ENCODE data around the gene TSHZ2.
A peak's percentile ranks its signal among the peaks of the same experiment; 100 is the strongest.

Gene TSHZ2

DNA sequence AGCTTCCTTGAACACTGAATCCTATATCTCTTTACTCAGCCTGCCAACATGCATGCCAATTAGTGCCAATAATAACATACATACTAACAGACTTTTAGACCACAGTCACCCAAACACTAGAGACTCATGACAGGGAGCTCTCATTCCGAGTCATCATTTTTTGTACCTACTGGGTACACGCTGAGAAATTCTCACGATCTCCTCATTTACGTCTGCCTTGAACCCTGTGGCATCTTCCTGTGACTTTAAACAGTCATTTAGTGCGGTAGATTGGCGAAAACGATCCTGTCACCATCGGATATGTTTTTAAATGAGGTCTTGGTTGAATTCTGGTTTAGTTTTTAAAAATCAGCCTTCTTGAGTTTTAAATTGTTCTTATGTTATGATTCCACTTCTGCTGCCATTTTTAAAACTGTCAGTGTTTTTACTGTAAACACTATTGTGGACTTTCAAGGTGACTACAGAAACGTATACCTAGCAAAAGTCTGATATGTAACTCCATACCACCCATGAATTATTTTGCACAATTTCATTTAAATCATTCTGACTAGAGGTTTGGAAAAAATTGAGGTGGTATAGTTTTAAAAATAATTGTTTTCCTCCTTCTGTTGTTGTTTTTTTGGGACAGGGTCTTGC lies 275.4 kb downstream of the TSHZ2 start:
- DNase-seq (ENCODE audit: low spot score) = no peak

DNA sequence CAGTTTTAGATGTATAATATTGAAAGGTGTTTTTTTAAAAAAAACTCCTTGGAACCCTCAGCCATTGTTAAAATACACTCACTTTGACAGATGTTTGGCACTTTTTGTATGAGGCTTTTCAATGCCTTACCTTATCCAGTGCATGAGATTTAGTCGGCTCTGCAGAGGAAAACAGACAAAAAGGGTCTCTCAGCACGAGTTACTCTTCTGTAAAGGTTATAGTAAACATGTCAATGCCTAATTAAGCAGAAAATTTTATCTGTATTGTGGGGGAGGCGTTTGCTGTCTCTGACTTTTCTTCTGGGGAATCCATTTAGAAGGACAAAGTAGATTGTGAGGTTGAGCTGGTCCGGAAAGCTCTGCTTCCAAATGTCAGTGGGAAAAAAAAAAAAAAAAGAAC lies 278.3 kb downstream of the TSHZ2 start:
- DNase-seq (ENCODE audit: low spot score) = no peak

DNA sequence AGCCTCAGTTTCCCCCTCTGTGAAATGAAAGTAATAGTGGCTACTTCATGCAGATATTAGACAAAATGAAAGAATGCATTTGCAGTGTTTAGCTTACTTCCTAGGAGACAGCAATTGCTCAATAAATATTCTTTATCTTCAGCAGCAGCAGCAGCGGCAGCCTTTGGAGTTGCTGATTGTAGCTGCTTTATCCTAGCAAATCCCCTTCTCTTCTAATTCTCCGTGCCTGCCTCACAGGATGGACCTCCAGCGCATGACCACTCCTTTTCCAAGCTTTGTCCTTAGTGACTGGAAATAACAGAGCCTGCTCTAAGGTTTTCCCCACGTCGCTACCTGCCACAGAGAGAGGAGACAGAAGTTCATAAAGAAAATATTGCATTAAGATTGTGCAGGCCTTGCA lies 279.8 kb downstream of the TSHZ2 start:
- DNase-seq (ENCODE audit: low spot score) = no peak

DNA sequence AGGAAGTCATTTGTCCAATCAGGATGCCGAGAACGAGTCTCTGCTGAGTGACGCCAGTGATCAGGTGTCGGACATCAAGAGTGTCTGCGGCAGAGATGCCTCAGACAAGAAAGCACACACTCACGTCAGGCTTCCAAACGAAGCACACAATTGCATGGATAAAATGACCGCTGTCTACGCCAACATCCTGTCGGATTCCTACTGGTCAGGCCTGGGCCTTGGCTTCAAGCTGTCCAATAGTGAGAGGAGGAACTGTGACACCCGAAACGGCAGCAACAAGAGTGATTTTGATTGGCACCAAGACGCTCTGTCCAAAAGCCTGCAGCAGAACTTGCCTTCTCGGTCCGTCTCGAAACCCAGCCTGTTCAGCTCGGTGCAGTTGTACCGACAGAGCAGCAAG lies 281.5 kb downstream of the TSHZ2 start:
- no peak for DNase-seq (ENCODE audit: low spot score)

DNA sequence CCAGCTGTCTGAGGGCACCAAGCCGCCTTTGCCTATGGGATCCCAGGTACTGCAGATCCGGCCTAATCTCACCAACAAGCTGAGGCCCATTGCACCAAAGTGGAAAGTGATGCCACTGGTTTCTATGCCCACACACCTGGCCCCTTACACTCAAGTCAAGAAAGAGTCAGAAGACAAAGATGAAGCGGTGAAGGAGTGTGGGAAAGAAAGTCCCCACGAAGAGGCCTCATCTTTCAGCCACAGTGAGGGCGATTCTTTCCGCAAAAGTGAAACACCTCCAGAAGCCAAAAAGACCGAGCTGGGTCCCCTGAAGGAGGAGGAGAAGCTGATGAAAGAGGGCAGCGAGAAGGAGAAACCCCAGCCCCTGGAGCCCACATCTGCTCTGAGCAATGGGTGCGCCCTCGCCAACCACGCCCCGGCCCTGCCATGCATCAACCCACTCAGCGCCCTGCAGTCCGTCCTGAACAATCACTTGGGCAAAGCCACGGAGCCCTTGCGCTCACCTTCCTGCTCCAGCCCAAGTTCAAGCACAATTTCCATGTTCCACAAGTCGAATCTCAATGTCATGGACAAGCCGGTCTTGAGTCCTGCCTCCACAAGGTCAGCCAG lies 283.0 kb downstream of the TSHZ2 start:
- no peak for DNase-seq (ENCODE audit: low spot score)

DNA sequence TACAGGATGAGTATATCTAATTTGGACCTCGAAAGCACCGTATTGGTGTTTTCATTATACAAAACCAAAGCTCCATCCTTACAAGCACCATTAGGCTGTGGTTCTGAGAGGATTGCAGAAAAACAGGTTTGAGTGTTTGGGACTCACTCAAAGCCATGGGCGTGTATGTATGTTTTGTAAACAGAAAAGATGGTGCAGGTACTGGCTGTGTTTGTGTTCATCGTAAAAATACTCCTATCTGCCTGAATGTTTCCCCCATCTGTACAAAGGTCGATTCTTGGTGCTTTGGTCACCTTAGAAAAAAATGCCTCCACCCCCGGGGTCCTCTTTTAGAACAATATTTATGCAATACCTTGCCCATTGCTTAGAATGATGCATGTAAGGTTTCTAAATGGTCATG lies 286.6 kb downstream of the TSHZ2 start:
- no peak for DNase-seq (ENCODE audit: low spot score)

DNA sequence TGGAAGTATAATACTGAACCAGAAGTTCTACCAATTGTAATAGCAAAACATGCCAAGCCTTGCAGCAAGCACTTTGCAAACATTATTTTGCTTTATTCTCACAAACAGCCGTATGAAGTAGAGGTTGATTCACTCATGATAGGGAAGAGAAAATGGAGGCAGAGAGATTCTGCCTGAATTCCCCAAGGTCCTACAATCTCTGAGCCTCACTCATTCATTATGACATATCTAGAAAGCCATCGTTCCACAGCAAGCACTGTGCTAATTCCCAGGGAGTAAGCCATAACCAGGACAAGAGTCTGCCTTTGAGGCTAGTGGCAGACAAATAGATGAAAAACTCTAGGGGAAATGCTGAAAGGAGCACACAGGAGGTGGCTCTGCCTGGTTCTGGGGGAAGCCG lies 288.0 kb downstream of the TSHZ2 start:
- no peak for DNase-seq (ENCODE audit: low spot score)

DNA sequence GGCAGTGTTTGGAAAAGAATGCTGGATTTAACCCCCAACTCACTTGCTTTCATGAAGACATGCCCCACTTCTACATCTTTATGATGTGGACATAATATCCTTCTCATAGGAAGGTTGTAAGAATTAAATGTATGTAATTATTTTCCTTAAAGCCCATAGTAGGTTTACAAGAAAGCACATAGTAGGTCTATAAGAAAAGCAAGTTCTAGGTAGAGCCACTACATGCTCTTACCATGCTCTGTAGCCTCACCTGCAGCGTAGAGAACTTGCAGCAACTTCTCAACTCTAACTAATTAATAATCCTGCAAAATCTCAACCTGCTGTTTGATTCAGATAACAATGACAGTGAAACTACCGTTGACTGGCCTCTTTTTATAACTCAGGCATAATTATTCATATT lies 288.4 kb downstream of the TSHZ2 start:
- no peak for DNase-seq (ENCODE audit: low spot score)

DNA sequence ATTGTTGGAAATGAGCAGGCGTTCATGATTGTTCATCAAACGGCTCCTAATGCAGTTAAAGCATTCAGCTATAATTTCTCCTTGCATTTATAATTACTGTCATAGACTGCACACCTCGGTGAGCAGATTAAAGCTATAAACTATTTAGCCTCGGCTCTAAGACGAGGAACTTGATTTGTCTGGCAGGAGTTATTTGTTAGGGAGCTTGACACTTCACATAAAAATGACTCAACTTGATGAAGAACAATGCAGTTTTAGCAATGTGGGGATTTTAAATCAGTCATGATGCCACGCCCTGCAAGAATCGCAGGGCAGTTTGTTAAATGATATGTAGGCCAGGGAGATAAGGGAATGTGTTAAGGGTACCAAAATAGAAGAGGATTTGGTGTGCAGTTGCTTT lies 290.2 kb downstream of the TSHZ2 start:
- DNase-seq (ENCODE audit: low spot score) = no peak

DNA sequence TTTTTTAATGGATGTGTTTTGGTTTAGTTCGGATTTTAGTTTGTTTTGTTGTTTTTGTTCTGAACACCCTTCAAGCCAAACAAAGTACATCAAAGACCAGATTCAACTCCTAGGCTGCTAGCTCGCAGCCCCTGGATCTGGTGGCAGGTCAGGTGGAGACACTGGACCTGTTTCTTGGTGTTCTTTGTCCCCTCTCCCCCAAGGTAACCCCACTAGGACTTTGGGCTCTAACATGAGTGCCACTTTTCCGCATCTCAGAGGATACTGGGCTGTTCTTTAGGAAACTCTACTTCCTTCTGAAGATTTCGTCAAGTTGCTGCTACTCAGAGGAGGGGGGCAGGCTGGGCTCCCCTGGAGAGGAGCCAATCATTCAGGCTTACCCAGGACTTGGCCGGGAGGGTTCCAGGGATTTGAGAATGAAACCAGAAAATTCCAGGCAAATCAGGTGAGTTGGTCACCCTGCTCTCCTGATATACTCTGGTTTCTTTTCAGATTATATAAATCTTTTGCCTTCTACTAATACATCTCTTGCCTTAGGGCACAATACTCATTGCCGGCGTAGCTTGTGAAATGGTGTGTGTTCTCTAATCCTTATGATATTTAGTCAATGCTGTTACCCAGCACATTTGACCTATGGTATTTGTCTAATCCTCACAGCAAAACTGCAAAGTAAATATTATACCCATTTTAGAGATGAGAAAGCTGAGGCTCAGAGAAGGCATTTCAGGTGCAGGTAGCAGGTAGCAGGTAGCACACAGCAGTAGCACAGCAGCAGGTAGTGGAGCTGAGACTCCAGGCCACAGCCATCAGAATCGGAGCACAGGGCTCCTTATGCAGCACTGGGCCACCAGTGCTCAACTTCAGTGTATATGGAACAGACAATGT lies 291.6 kb downstream of the TSHZ2 start:
- DNase-seq (ENCODE audit: low spot score) = no peak

DNA sequence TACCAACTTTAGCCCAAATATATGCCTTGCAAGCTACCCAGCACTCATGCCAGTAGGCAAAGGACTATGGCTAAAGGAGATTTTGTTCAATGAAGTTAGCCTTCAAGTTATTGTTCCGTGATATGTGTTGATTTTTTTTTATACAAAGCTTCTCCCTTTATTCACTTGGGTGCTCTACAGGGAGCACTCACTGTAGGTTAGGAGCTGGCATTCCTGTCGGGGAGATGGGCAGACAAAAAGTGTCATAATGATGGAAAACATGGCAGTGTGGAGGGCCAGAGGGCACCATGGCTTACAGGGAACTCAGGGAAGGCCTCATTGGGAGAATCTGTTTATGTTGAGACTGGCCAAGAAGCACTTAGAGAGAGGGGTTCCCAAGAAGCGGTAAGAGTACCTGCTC lies 292.4 kb downstream of the TSHZ2 start:
- no peak for DNase-seq (ENCODE audit: low spot score)

DNA sequence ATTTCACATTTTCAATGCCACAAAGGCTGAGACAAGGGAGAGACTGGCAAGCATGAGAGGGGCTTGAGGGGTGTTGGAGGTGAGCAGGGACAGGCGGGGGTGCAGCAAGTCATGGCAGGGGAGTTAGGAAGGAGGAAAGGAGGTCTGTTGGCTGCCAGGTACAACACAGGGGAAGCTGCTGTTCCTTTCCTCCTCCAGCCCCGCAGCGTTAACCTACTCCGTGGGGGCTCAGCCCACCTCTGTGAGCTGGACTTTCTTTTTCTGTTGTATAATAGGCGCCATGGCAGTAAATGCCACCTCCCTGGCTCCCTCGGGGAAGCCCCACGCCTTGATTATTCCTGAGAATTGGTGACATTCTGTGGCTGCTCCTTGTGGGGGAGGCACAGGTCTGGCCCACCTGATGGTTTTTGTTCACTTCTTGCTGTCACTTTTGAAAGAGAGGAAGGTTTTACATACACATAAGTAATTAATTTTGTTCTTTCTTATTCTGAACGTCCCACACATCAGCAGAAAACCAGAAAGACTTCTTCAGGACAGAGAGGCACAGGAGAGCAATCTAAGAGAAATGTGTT lies 293.2 kb downstream of the TSHZ2 start:
- DNase-seq (ENCODE audit: low spot score) = no peak

DNA sequence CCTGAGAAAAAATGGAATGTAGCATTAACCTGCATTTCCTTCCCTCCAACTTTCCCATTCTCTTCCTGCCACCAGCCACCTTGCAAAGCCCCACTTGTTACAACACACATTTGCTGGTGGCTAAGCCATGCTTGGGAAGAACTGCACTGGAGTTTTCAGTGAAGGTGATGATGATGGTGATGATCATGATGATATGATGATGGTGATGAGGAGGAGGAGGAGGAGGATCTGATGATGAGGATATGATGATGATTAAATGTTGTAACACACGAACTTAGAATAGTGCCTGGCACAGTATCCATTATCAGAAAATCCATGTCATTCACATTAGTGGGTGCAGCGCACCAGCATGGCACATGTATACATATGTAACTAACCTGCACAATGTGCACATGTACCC lies 297.2 kb downstream of the TSHZ2 start:
- DNase-seq (ENCODE audit: low spot score) = no peak

DNA sequence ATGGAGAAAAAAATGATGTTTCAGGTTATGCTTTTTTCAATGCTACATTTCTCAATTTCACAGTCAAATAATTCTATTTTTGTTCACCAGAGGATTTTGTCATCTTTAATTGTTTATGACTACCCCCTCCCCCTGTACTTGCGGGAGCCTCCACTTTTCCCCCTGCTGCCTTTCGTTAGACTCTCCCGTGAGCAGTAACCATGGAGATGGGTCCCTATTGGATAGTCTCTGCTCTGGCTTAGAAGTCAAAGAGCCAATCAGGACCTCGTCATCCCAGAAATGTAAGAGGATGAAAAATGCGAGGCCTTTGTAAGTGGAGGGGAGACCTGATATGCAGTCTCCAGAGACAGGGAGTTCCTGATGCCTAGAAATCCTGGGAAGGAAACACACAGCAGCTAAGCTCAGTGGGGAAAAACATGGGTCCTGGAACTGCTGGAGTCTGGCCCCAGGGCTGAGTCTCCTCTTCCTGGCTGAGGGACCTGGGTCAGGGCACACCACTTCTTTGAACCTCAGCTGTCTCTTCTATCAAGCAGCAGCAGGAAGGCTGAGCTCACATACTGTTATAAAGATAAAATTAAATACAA lies 298.7 kb downstream of the TSHZ2 start:
- no peak for DNase-seq (ENCODE audit: low spot score)

DNA sequence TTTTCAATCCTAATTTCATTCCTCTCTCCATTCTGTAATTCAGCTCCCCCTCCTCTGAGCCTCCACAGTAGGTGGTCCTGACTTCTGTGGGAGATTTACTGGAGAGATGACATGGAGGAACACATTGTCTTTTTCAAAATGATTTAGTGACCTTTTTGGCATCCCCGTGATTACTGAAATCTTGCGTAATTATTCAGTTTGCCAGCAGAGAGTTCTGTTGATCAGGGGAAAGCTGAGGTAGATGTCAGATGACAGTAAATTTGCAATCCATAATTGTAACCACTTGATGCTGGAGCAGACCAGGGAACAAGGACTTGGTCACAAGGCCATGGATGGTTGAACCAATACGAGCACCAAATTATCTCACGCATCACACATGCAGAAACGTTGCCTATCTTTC lies 302.2 kb downstream of the TSHZ2 start:
- DNase-seq (ENCODE audit: low spot score) = no peak

DNA sequence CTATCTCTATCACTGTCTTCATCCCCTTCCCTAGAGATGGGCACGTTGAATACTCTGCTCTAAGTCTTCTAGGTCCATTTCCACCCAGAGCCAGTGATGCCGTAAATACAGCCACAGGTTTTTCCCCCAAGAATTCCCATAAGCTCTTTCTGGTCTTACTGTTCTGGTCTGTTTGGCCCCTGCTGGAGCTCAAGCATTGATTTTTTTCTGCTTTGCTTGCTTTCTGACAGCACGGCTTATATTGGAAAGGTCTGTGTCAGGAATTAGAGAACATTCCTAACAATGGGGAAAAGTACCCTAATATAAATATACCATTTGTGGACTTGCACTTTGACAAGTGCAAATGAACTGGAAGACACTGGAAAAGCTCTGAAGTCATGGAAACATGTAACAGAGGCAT lies 302.6 kb downstream of the TSHZ2 start:
- DNase-seq (ENCODE audit: low spot score) = no peak

DNA sequence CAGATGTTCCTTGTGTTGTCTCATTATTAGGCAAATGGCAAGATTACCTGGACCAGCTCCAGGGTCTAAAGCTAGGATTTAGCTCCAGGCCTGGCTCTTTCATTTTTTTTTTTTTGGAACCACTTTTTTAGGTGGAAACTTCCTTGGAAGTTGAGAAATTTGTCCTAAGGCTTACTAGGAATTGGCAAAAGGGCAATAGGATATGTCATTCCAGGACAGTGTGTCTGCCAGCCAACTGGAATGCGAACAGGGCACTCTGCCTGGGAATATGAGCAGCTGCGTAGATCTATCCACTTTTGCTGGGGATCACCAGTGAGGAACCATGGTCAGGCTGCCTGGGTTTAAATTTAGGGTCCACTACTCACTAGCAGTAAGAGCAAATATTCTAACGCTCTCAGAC lies 304.0 kb downstream of the TSHZ2 start:
- peak; percentile 50 for DNase-seq (ENCODE audit: low spot score)

DNA sequence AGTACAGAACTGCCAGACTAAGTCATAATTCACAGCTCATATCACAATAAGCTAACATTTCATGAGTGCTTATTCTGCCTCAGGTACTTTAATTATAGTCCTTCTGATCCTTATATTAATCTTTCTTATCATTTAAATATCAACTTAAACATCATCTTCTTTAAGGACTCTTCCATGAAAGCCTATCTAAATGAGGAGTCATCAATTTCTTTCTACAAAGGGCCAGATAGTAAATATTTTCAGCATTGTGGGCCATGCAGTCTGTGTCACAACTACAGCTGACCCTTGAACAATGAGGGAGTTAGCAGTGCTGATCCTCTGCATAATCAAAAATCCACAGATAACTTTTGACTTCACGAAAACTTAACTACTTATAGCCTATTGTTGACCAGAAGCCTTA lies 306.4 kb downstream of the TSHZ2 start:
- no peak for DNase-seq (ENCODE audit: low spot score)

DNA sequence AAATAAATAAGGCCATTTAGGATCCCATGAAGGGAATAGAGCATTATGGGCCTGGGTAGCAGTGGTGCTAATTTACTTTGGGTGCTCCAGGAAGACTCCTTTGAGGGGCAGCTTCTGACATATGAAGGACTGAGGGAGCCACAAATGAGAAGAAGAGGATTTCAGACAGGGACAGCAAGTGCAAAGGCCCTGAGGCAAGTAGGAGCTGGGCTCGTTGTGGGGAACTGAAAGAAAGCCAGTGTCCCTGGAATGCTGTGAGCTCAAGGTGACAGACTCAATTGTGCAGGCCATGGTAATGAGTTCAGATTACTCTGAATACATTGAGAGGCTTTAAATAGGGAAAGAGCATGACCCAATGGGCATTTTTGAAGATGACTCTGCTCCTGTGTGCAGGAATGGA lies 307.6 kb downstream of the TSHZ2 start:
- DNase-seq (ENCODE audit: low spot score) = no peak

DNA sequence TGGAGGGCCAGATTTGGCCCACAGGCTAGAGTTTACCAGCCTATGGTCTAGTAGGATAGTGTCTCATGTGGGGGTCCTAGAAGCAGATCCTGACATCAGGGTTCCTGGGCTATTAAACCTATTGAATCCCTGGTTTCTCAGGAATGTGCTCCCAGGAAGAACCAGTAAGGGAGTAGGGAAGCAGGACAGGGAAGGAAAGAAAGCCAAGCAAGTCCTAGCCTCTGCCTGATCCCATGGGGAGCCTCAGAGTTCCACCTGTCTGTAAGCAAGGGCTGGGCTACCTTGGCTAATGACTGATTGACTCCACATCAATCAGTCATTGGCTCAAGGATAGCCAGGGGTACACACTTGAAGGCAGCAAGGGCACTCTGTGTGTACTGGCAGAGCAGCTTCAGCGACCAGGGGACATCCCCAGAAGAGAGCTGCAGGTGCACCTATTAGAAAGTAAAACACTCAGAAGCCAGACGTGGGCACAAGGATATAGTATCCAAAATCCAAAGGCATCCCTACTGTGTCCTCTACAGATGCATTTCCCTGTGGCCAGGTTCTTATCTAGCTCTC lies 309.5 kb downstream of the TSHZ2 start:
- DNase-seq (ENCODE audit: low spot score) = no peak

DNA sequence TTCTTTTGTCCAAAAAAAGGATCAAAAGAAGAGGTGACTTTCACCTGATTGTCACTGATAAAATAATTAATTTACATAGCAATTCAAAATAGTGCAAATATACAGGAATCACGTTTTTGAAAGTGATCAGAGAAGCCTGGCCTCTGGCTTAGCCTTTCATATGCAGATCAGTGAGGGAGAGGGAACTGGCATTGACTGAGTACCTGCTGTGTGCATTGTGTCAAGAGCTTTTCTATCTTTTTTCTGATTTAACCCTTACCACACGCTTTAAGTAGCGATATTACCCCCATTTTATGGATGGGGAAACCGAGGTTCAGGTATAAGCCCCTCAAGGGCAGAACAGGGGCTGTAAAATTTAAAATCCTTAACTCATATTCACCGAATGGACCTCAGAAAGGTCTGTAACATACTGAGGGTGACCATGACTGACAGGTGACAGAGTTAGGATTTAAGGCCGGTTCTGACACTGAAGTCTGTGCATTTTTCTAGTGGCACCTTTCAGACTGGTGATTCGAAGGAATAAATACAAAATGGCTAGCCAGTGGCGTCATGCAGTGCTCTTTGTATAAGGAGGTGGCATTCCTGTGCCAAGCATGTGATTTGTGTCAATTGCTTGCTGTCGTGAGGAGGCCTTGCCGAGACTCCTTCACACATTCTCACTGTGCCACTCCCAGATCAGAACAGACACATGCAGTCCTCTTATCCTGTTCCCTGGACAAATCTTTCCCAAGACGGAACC lies 310.2 kb downstream of the TSHZ2 start:
- DNase-seq (ENCODE audit: low spot score) = no peak

DNA sequence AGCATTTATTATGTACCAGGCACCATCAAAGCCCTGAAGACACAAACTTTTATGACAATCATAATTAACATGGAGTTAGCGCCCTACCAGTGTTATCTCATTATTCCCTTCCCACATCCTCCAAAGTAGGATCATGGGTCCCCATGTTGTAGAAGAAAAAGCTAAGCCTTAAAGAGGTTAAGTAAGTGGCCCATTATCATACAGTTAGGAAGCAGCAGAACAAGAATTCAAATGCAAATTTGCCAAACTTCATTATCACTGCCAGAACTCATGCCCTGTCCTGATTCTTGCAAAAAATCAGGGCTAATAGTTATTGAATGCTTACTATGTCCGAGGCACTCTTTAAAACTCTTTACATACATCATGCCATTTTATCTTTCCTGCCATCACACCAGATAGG lies 310.9 kb downstream of the TSHZ2 start:
- DNase-seq (ENCODE audit: low spot score) = no peak

Measured in GM03348 (cell line).